GM12874 (cell line): ENCODE results near the gene OR52N4.

Source experiments
- CTCF ChIP-seq: IDR thresholded peaks from 2 replicates; pipeline ENCODE4 v1.5.1; 2011; ENCODE audit warnings: low read depth, mild to moderate bottlenecking, control low read depth, low read length, moderate library complexity; ENCODE audit not compliant: insufficient read depth

Gene OR52N4

DNA sequence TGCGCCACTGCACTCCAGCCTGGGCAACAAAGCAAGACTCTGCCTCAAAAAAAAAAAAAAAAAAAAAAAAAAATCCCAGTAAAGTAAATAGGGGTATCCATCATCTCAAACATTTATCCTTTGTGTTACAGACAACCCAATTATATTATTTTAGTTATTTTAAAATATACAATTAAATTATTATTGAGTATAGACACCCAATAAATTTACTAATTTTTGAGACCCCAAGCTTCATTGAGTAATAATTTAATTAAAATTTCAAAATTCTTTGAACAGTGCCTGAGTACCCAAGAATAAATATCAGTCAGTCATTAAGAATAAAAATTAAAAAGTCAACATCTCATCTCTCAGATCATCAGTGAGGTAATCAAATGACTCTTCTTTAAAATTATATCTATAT is at the start of gene OR52N4:
TSS of gene OR52N4 (plus strand) at position 301 of the 400 bp plus-strand sequence. CDS start 498 bp downstream, outside the sequence.
- TF ChIP-seq CTCF: no peak

GRCh38 chr11:5705688-5706087 is 48.4 kb upstream of the OR52N4 start:
- TF ChIP-seq CTCF: no peak

GRCh38 chr11:5712507-5712906 is 41.5 kb upstream of the OR52N4 start:
- TF ChIP-seq CTCF: peak; percentile 20; the same call in 1 of the 2 replicates

GRCh38 chr11:5713695-5714094 is 40.3 kb upstream of the OR52N4 start:
- no peak for TF ChIP-seq CTCF

GRCh38 chr11:5719703-5720495 is 34.1 kb upstream of the OR52N4 start:
- TF ChIP-seq CTCF: no peak

- no peak for TF ChIP-seq CTCF
Observed at GRCh38 chr11:5722622-5723021, 31.4 kb upstream of the OR52N4 start.

DNA sequence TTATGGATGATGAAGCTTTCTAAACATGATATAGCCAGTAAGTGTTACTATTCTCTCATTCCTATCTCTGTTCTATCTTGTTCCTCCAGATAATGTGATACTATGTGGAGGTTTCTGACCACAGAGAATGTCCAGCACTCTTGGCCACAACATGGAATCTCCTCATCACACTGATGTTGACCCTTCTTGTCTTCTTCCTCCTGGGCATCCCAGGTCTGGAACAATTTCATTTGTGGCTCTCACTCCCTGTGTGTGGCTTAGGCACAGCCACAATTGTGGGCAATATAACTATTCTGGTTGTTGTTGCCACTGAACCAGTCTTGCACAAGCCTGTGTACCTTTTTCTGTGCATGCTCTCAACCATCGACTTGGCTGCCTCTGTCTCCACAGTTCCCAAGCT is 27.7 kb upstream of the OR52N4 start:
- TF ChIP-seq CTCF: no peak
